ENCODE measurements around the gene PDSS2. TPM values are rescaled to one million over a fixed set of nuclear protein-coding genes. Genes with fewer than 3 reads are reported as not detected.

Gene PDSS2
- total RNA-seq, 6 experiments from 2014 or later: 13.3 to 16.9 (median 14.6) TPM

DNA sequence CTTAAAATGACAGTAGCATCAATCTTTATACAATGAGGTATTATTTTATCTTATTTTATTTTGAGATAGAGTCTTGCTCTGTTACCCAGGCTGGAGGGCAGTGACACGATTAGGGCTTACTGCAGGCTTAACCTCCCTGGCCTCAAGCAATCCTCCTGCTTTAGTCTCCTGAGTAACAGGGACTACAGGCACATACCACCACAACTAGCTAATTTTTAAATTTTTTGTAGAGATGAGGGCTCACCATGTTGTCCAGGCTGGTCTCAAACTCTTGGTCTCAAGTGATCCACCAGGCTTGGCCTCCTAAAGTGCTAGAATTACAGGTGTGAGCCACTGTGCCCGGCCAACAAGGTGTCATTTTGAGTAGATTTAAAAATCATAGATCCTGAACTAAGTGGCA is 125.9 kb downstream of the PDSS2 start:
- Mint-ChIP-seq H3K4me1 (ENCODE audit: low read depth) (peaks cover 35% of the 10 kb centered on the region), H3K9me3 (no peaks in the 10 kb centered on the region), H3K36me3 (ENCODE audit: low read depth) (peaks cover 8% of the 10 kb centered on the region), H3K27me3 (ENCODE audit: insufficient read depth) (peaks cover 6% of the 10 kb centered on the region; the same call in 1 of the 2 replicates), H3K27ac (no peak overlapping the region), H3K4me3 (no peak overlapping the region)
- TF ChIP-seq, protein P1, sequence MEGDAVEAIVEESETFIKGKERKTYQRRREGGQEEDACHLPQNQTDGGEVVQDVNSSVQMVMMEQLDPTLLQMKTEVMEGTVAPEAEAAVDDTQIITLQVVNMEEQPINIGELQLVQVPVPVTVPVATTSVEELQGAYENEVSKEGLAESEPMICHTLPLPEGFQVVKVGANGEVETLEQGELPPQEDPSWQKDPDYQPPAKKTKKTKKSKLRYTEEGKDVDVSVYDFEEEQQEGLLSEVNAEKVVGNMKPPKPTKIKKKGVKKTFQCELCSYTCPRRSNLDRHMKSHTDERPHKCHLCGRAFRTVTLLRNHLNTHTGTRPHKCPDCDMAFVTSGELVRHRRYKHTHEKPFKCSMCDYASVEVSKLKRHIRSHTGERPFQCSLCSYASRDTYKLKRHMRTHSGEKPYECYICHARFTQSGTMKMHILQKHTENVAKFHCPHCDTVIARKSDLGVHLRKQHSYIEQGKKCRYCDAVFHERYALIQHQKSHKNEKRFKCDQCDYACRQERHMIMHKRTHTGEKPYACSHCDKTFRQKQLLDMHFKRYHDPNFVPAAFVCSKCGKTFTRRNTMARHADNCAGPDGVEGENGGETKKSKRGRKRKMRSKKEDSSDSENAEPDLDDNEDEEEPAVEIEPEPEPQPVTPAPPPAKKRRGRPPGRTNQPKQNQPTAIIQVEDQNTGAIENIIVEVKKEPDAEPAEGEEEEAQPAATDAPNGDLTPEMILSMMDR (IDR thresholded peaks at IDR 0.05): no peak
- DNase-seq: no peak

DNA sequence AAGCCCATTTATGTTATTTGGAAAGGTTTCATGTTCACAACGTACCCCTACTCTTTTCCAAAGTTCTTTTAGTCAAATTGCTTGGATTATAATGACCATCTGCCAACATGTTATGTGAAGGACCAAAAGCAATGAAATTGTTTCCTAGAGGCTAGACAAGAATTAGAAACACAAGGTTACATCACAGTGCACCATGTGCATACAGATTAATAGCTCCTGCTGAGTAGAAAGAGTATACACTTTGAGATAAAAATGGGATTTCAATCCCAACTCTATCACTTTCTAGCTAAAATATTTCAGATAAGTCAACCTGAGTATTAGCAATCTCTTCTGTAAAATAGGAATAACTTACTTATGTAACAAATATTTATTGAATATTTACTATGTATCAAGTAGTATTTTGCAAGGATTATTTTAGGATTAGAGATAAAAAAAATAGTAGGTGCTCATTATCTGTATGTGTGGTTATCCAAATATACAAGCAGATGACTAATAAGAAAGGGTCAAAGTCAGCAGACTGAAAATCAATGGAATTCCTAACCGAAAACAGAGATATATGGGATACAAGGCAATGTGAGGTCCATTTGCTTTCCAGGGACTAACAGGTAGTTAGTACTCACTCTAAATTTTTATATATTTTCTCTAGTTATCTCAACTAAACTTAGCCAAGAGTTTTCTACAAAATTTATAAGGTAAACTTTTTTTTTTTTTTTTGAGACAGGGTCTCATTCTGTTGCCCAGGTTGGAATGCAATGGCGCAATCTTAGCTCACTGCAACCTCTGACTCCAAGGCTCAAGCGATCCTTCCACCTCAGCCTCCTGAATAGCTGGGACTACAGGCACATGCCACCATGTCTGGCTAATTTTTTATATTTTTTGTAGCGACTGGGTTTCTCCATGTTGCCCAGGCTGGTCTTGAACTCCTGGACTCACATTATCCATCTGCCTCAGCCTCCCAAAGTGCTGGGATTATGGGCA is 127.7 kb downstream of the PDSS2 start:
- Mint-ChIP-seq H3K4me1 (ENCODE audit: low read depth) (peaks cover 22% of the 10 kb centered on the region), H3K36me3 (ENCODE audit: low read depth) (peaks cover 8% of the 10 kb centered on the region), H3K27ac (no peak overlapping the region), H3K9me3 (no peaks in the 10 kb centered on the region), H3K27me3 (ENCODE audit: insufficient read depth) (peaks cover 4% of the 10 kb centered on the region; the same call in 1 of the 2 replicates), H3K4me3 (no peak overlapping the region)
- TF ChIP-seq, protein P1 (IDR thresholded peaks at IDR 0.05): no peak
- DNase-seq: no peak

DNA sequence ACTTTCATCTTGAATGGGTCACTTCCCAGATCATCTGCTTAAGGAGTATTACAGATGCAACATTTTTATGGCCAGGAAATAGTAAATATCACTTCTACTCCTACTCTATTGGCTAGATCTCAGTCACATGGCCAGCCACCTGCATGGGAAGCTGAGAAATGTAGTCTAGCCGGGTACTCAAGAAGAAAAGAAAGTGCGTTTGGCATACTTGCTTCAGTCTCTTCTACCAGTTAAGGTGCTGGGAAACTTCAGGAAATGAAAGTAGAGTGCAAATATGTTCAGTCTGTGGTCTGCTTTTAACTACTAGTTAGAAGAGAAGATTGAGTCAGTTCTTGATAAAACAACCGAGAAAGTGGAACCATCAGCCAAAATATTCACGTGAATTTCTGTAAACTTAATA is 129.2 kb downstream of the PDSS2 start:
- Mint-ChIP-seq H3K4me1 (ENCODE audit: low read depth) (peaks cover 19% of the 10 kb centered on the region), H3K4me3 (no peak overlapping the region), H3K27me3 (ENCODE audit: insufficient read depth) (peaks cover 2% of the 10 kb centered on the region; the same call in 1 of the 2 replicates), H3K27ac (no peak overlapping the region), H3K36me3 (ENCODE audit: low read depth) (peaks cover 8% of the 10 kb centered on the region), H3K9me3 (no peaks in the 10 kb centered on the region)
- TF ChIP-seq, protein P1 (IDR thresholded peaks at IDR 0.05): no peak
- DNase-seq: no peak

DNA sequence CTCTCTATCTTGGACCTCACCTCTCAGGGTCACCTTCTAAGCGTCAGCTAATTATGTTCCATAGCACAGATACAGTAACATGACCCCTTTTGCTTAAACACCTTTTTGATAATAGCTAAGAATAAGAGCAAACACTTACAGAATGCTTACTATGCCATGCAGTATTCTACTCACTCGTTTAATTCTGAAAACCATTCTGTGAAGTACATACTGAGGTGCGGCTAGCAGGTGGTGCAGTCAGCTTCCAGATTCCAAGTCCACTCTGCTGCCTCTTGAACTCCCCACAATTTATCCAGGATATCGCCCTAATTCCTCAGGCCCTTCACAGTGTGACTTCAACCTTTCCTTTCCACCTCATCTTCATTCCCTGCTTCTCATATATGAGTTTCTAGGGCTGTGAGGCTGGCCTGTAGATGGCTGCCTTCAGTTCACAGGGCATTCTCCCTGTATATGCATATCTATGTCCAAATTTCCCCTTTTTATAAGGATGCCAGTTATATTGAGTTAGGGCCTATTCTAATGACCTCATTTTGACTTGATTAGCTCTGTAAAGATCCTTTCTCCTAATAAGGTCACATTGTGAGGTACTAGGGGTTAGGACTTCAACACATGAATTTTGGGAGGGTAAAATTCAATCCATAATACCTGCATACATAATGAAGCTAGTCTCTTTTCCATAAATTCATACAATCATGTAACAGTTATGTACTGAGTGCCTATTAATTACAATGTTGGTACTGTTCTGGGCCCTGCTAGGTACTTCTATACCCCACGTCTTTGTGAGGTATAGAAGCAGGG is 130.1 kb downstream of the PDSS2 start:
- H3K36me3 Mint-ChIP-seq (ENCODE audit: low read depth): peaks cover 8% of the 10 kb centered on the region
- peaks cover 27% of the 10 kb centered on the region for H3K4me1 Mint-ChIP-seq (ENCODE audit: low read depth)
- peaks cover 3% of the 10 kb centered on the region; the same call in 1 of the 2 replicates for H3K27me3 Mint-ChIP-seq (ENCODE audit: insufficient read depth)
- no peaks in the 10 kb centered on the region for H3K9me3 Mint-ChIP-seq
- H3K4me3 Mint-ChIP-seq: no peak overlapping the region
- no peak for DNase-seq
- TF ChIP-seq, protein P1 (IDR thresholded peaks at IDR 0.05): no peak
- H3K27ac Mint-ChIP-seq: no peak overlapping the region

DNA sequence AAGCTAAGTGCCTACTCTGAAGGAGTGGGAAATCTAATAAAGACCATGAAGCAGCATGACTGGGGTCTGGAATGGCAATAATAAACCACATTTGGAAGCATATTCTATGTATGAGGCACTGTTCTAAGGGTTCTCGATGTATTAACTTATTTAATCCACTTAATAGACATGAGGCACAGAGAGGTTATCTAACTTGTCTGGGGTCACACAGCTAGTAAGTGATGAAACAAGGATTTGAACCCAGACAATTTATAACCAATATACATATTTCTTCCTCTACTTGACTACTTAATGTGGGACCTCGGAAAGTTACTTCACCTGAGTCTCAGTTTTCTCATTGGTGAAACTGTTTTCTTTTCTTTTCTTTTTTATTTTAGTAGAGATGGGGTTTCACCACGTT is 131.3 kb downstream of the PDSS2 start:
- no peak overlapping the region for H3K27ac Mint-ChIP-seq
- DNase-seq: no peak
- H3K4me1 Mint-ChIP-seq (ENCODE audit: low read depth): peaks cover 31% of the 10 kb centered on the region
- no peak overlapping the region for H3K4me3 Mint-ChIP-seq
- H3K27me3 Mint-ChIP-seq (ENCODE audit: insufficient read depth): peaks cover 3% of the 10 kb centered on the region; the same call in 1 of the 2 replicates
- no peaks in the 10 kb centered on the region for H3K9me3 Mint-ChIP-seq
- TF ChIP-seq, protein P1 (IDR thresholded peaks at IDR 0.05): no peak
- no peaks in the 10 kb centered on the region for H3K36me3 Mint-ChIP-seq (ENCODE audit: low read depth)

All from HFFc6 (cell line).